Activated gamma-delta T cell (primary cell): ENCODE data around the gene PDE8A.

ENCODE experiments used
- DNase-seq: peaks from one replicate; lab custom pipeline; 2025; lab: John Stamatoyannopoulos, UW

The PDE8A gene

GRCh38 chr15:85034276-85034675 lies 52.6 kb downstream of the PDE8A start:
- no peak for DNase-seq

GRCh38 chr15:85035980-85036379 lies 54.3 kb downstream of the PDE8A start:
- DNase-seq = no peak

GRCh38 chr15:85036716-85037115 lies 55.1 kb downstream of the PDE8A start:
- DNase-seq = no peak

GRCh38 chr15:85037641-85038040 lies 56.0 kb downstream of the PDE8A start:
- no peak for DNase-seq

GRCh38 chr15:85041230-85041629 lies 59.6 kb downstream of the PDE8A start:
- DNase-seq = no peak

- no peak for DNase-seq
These were observed 62.7 kb downstream of the PDE8A start for GRCh38 chr15:85044251-85044853.

- no peak for DNase-seq
These were observed 63.2 kb downstream of the PDE8A start for GRCh38 chr15:85044894-85045293.

GRCh38 chr15:85045615-85046014 lies 64.0 kb downstream of the PDE8A start:
- DNase-seq = no peak

GRCh38 chr15:85047271-85047948 lies 65.8 kb downstream of the PDE8A start:
- DNase-seq = no peak

GRCh38 chr15:85048430-85048829 lies 66.8 kb downstream of the PDE8A start:
- no peak for DNase-seq

- DNase-seq = no peak
These were observed 68.1 kb downstream of the PDE8A start for GRCh38 chr15:85049805-85050204.

GRCh38 chr15:85059734-85060133 lies 78.1 kb downstream of the PDE8A start:
- no peak for DNase-seq

GRCh38 chr15:85062560-85062959 lies 80.9 kb downstream of the PDE8A start:
- no peak for DNase-seq

GRCh38 chr15:85063088-85063487 lies 81.4 kb downstream of the PDE8A start:
- no peak for DNase-seq

GRCh38 chr15:85063522-85064079 lies 81.9 kb downstream of the PDE8A start:
- DNase-seq = no peak

GRCh38 chr15:85064710-85065109 lies 83.1 kb downstream of the PDE8A start:
- no peak for DNase-seq

- DNase-seq = no peak
These were observed 89.4 kb downstream of the PDE8A start for GRCh38 chr15:85071061-85071460.

GRCh38 chr15:85071504-85071903 lies 89.8 kb downstream of the PDE8A start:
- no peak for DNase-seq

GRCh38 chr15:85072917-85073316 lies 91.3 kb downstream of the PDE8A start:
- DNase-seq = no peak

- DNase-seq = no peak
These were observed 92.0 kb downstream of the PDE8A start for GRCh38 chr15:85073556-85074194.

- DNase-seq = no peak
These were observed 105.2 kb downstream of the PDE8A start for GRCh38 chr15:85086855-85087254.

GRCh38 chr15:85088300-85088699 lies 106.6 kb downstream of the PDE8A start:
- no peak for DNase-seq
